ENCODE results near the gene HNRNPC.

DNA sequence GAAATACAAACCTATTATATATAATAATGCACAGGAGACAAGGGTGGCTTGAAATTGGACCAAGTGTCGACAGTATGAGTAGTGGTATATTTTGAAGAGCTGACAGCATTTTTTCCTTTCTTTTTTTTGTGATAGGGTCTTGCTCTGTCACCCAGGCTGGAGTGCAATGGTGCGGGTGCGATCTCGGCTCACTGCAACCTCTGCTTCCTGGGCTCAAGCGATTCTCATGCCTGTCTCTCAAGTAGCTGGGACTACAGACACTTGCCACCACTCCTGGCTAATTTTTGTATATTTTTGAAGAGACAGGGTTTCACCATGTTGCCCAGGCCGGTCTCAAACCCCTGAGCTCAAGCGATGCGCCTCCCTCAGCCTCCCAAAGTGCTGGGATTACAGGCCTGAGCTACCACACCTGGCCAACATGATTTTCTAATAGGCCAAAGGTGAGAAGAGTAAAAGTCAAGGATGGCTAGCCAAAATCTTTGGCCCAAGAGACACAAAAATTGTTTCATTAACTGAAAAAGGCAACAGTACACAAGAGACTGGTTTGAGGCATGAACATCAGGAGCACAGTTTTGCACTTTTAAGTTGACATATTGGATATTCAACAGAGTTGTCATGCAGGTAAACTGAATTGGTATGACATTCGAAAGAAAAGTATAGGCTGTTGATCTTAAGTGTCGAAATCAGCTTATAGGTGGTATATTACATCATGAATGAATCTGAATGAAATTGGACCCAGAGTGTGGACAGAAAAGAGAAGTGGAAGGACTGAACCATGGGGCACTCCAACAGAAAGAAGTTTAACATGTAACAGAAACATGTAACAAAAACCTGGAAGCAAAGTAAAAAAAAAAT, 12.5 kb downstream of the HNRNPC start:
- TF ChIP-seq, protein P1, sequence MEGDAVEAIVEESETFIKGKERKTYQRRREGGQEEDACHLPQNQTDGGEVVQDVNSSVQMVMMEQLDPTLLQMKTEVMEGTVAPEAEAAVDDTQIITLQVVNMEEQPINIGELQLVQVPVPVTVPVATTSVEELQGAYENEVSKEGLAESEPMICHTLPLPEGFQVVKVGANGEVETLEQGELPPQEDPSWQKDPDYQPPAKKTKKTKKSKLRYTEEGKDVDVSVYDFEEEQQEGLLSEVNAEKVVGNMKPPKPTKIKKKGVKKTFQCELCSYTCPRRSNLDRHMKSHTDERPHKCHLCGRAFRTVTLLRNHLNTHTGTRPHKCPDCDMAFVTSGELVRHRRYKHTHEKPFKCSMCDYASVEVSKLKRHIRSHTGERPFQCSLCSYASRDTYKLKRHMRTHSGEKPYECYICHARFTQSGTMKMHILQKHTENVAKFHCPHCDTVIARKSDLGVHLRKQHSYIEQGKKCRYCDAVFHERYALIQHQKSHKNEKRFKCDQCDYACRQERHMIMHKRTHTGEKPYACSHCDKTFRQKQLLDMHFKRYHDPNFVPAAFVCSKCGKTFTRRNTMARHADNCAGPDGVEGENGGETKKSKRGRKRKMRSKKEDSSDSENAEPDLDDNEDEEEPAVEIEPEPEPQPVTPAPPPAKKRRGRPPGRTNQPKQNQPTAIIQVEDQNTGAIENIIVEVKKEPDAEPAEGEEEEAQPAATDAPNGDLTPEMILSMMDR (conservative IDR thresholded peaks at IDR 0.05) = no peak
- no peak for TF ChIP-seq ZFX (IDR thresholded peaks at IDR 0.05)
